ENCODE data around the gene WARS2. TPM values are rescaled to one million over a fixed set of nuclear protein-coding genes. Genes with fewer than 3 reads are reported as not detected.

WARS2 gene
- total RNA-seq, 1 experiment from 2014 or later: 18.1 TPM

- ChIA-PET CTCF (no interaction called here), POLR2A (ENCODE audit: unreplicated experiment) (interaction anchor here (0.6 kb wide), 1 partner anchor 36 kb away, joined by 6 read pairs; no protein-coding TSS in a partner anchor)
- intact Hi-C loops (cut with micrococcal nuclease): loop anchor here (1.0 to 10.0 kb wide), 3 partner anchors 125 to 227 kb away; partner anchors contain the start of gene HAO2
These were observed 636 bp downstream of the WARS2 start for GRCh38 chr1:119139857-119140176.

GRCh38 chr1:119139403-119139802 lies 1.1 kb downstream of the WARS2 start:
- ChIA-PET POLR2A (ENCODE audit: unreplicated experiment) (no interaction called here), CTCF (no interaction called here)
- peak overlapping the region; percentile 86 for H3K4me2 ChIP-seq (ENCODE audit: low read length)
- H4K20me1 ChIP-seq (ENCODE audit: low read length): no peaks in the 10 kb centered on the region
- DNase-seq (no peak), ATAC-seq (no peak)
- peak overlapping the region; percentile 74 for H3K4me3 ChIP-seq (ENCODE audit: low read length)
- no peaks in the 10 kb centered on the region for H3K27me3 ChIP-seq (ENCODE audit: low read length)
- no peaks in the 10 kb centered on the region for H3K9me2 ChIP-seq (replicated peaks; ENCODE audit: low read length)
- peak overlapping the region; percentile 81 for H2AFZ ChIP-seq (ENCODE audit: low read length)
- no peaks in the 10 kb centered on the region for H3K36me3 ChIP-seq (ENCODE audit: low read depth, low read length)
- peak overlapping the region; percentile 96 for H3K9ac ChIP-seq (ENCODE audit: low read length)
- H3K4me1 ChIP-seq (ENCODE audit: insufficient read depth, low read length): peaks cover 32% of the 10 kb centered on the region
- H3F3A ChIP-seq (ENCODE audit: low read length, unreplicated experiment): no peaks in the 10 kb centered on the region
- intact Hi-C loops (cut with micrococcal nuclease): no loop called here
- H3K27ac ChIP-seq (ENCODE audit: low read length): peak overlapping the region; percentile 93; the same call in 1 of the 2 replicates
- no peaks in the 10 kb centered on the region for H3K9me3 ChIP-seq (ENCODE audit: low read length)
- TSS peak; percentile 38 for BruUV-seq (replicated peaks)
- TF ChIP-seq EZH2phosphoT487 (IDR thresholded peaks at IDR 0.05; ENCODE audit: borderline replicate concordance, low read length): no peak
- no peak for TF ChIP-seq CTCF (conservative IDR thresholded peaks at IDR 0.05; ENCODE audit: low read depth, low read length)
- TF ChIP-seq EZH2 (IDR thresholded peaks at IDR 0.05; ENCODE audit: low read length, unreplicated experiment): no peak
- H3K79me2 ChIP-seq (ENCODE audit: low read length): peaks cover 51% of the 10 kb centered on the region

More at GRCh38 chr1:119139857-119140176, 636 bp downstream of the WARS2 start:
- peak overlapping the region; percentile 93 for H3K27ac ChIP-seq (ENCODE audit: low read length)
- peak overlapping the region; percentile 81 for H2AFZ ChIP-seq (ENCODE audit: low read length)
- no peaks in the 10 kb centered on the region for H3F3A ChIP-seq (ENCODE audit: low read length, unreplicated experiment)
- no peaks in the 10 kb centered on the region for H3K9me2 ChIP-seq (replicated peaks; ENCODE audit: low read length)
- DNase-seq: no peak
- peak overlapping the region; percentile 74 for H3K4me3 ChIP-seq (ENCODE audit: low read length)
- no peaks in the 10 kb centered on the region for H3K9me3 ChIP-seq (ENCODE audit: low read length)
- no TSS peak for BruUV-seq (replicated peaks)
- peak overlapping the region; percentile 96 for H3K9ac ChIP-seq (ENCODE audit: low read length)
- peak; percentile 29 for ATAC-seq
- no peaks in the 10 kb centered on the region for H4K20me1 ChIP-seq (ENCODE audit: low read length)
- TF ChIP-seq CTCF (conservative IDR thresholded peaks at IDR 0.05; ENCODE audit: low read depth, low read length) (no peak), EZH2phosphoT487 (IDR thresholded peaks at IDR 0.05; ENCODE audit: borderline replicate concordance, low read length) (no peak), EZH2 (IDR thresholded peaks at IDR 0.05; ENCODE audit: low read length, unreplicated experiment) (no peak)
- peaks cover 32% of the 10 kb centered on the region for H3K4me1 ChIP-seq (ENCODE audit: insufficient read depth, low read length)
- H3K4me2 ChIP-seq (ENCODE audit: low read length): peak overlapping the region; percentile 86
- H3K27me3 ChIP-seq (ENCODE audit: low read length): no peaks in the 10 kb centered on the region
- H3K36me3 ChIP-seq (ENCODE audit: low read depth, low read length): no peaks in the 10 kb centered on the region
- peaks cover 51% of the 10 kb centered on the region for H3K79me2 ChIP-seq (ENCODE audit: low read length)

DNA sequence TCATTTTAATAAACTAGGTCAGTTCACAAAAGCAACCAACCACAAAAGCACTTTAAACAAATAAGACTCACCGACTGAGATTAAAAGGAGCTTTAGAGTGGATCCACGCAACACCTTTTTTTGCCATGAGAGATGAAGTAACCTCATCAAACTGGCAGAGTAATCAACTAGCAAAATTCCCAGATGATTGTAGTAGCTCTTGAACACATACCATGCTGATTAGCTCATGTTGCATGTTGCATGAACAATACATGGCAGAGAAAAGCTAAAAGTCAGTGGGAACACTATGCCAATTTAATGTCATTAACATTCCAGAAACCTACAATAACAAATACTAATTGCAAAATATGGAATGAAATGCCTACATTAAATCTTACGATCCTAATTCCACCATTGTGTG lies 4.1 kb downstream of the WARS2 start:
- intact Hi-C loops (cut with micrococcal nuclease): no loop called here
- H3K9ac ChIP-seq (ENCODE audit: low read length): no peak overlapping the region
- TF ChIP-seq CTCF (conservative IDR thresholded peaks at IDR 0.05; ENCODE audit: low read depth, low read length) (no peak), EZH2phosphoT487 (IDR thresholded peaks at IDR 0.05; ENCODE audit: borderline replicate concordance, low read length) (no peak), EZH2 (IDR thresholded peaks at IDR 0.05; ENCODE audit: low read length, unreplicated experiment) (no peak)
- CTCF ChIA-PET: no interaction called here
- no peak overlapping the region for H3K4me3 ChIP-seq (ENCODE audit: low read length)
- no TSS peak for BruUV-seq (replicated peaks)
- H3K79me2 ChIP-seq (ENCODE audit: low read length): peaks cover 40% of the 10 kb centered on the region
- peaks cover 17% of the 10 kb centered on the region for H3K4me1 ChIP-seq (ENCODE audit: insufficient read depth, low read length)
- DNase-seq: no peak
- H3K27me3 ChIP-seq (ENCODE audit: low read length): no peaks in the 10 kb centered on the region
- no peak overlapping the region for H2AFZ ChIP-seq (ENCODE audit: low read length)
- no peaks in the 10 kb centered on the region for H4K20me1 ChIP-seq (ENCODE audit: low read length)
- H3K27ac ChIP-seq (ENCODE audit: low read length): no peak overlapping the region
- H3K9me3 ChIP-seq (ENCODE audit: low read length): no peaks in the 10 kb centered on the region
- POLR2A ChIA-PET (ENCODE audit: unreplicated experiment): no interaction called here
- H3K9me2 ChIP-seq (replicated peaks; ENCODE audit: low read length): no peaks in the 10 kb centered on the region
- H3K4me2 ChIP-seq (ENCODE audit: low read length): no peak overlapping the region
- H3F3A ChIP-seq (ENCODE audit: low read length, unreplicated experiment): no peaks in the 10 kb centered on the region
- H3K36me3 ChIP-seq (ENCODE audit: low read depth, low read length): no peaks in the 10 kb centered on the region
- ATAC-seq: no peak

Measured in PC-3 (cell line).